IMR-90 (cell line): Measurements from ENCODE around the gene RAPGEF2. TPM values are rescaled to one million over a fixed set of nuclear protein-coding genes. Genes with fewer than 3 reads are reported as not detected.
A peak's percentile ranks its signal among the peaks of the same experiment; 100 is the strongest.
"Not testable (repeated sequence)": the region's sequence is repeated elsewhere in the genome, so short reads cannot be mapped to it uniquely, and the experiment has no call there.

Source experiments
- ATAC-seq: fragments of 200-7000 bp; cut with Tn5 transposase; 2 replicates; pipeline ENCODE4 v1.9.1; 2020; ENCODE audit warnings: low read depth, mild to moderate bottlenecking, moderate library complexity
- BruUV-seq: library from RNA; stranded (reverse); fragments of 400-500 nt; replicated peaks from 2 replicates; lab custom pipeline; 2021; lab: Mats Ljungman, UMichigan
- CTCF ChIA-PET: fragments of 300-600 bp; formaldehyde crosslinking; extraction: SDS; loops from one replicate; lab custom pipeline; 2021; ENCODE audit warnings: antibody characterized with exemption; lab: Yijun Ruan, JAX
- POLR2A ChIA-PET: fragments of 300-600 bp; sonication (Branson Sonifier 250); formaldehyde crosslinking; loops from one replicate; lab custom pipeline; 2022; ENCODE audit warnings: antibody characterized with exemption; ENCODE audit not compliant: unreplicated experiment; lab: Charles Lee
- DNase-seq: peaks from one replicate; pipeline ENCODE4 v3.0.0; 2013
- H2AFZ ChIP-seq: replicated peaks from 2 replicates; pipeline ENCODE3; 2013; ENCODE audit warnings: low read length, mild to moderate bottlenecking; ENCODE audit not compliant: poor library complexity
- H2AK5ac ChIP-seq: 2 replicates; pipeline ENCODE4 v1.6.1; 2013; ENCODE audit warnings: low read depth, low read length, inconsistent platforms
- H2AK9ac ChIP-seq: replicated peaks from 2 replicates; pipeline ENCODE3; 2013; ENCODE audit warnings: mild to moderate bottlenecking, low read depth, low read length, moderate library complexity; ENCODE audit not compliant: poor library complexity
- H2BK120ac ChIP-seq: 2 replicates; pipeline ENCODE4 v1.6.1; 2013; ENCODE audit warnings: low read depth, low read length, inconsistent platforms
- H2BK15ac ChIP-seq: 3 replicates; pipeline ENCODE4 v1.6.1; 2013; ENCODE audit warnings: low read depth, low read length, inconsistent platforms
- H2BK20ac ChIP-seq: 2 replicates; pipeline ENCODE4 v1.6.1; 2013; ENCODE audit warnings: low read depth, mild to moderate bottlenecking, inconsistent platforms, low read length, moderate library complexity
- H2BK5ac ChIP-seq: 2 replicates; pipeline ENCODE4 v1.6.1; 2013; ENCODE audit warnings: mild to moderate bottlenecking, low read depth, low read length, inconsistent platforms; ENCODE audit not compliant: poor library complexity, severe bottlenecking
- H3K14ac ChIP-seq: replicated peaks from 2 replicates; pipeline ENCODE4 v1.6.1; 2013; ENCODE audit warnings: low read depth, low read length, inconsistent platforms
- H3K18ac ChIP-seq: 2 replicates; pipeline ENCODE4 v1.6.1; 2013; ENCODE audit warnings: low read depth, low read length, control low read depth
- H3K23ac ChIP-seq: 2 replicates; pipeline ENCODE4 v1.6.1; 2013; ENCODE audit warnings: low read depth, low read length, inconsistent platforms
- H3K27ac ChIP-seq: 2 replicates; pipeline ENCODE4 v1.5.1; 2013; ENCODE audit warnings: mild to moderate bottlenecking, control low read depth, low read length; ENCODE audit not compliant: insufficient read depth
- H3K27me3 ChIP-seq: 2 replicates; pipeline ENCODE4 v1.6.1; 2013; ENCODE audit warnings: low read length; ENCODE audit not compliant: control insufficient read depth, insufficient read depth
- H3K36me3 ChIP-seq: 2 replicates; pipeline ENCODE4 v1.6.1; 2013; ENCODE audit warnings: low read length, mixed read lengths; ENCODE audit not compliant: control insufficient read depth, insufficient read depth
- H3K4ac ChIP-seq: 2 replicates; pipeline ENCODE4 v1.6.1; 2013; ENCODE audit warnings: low read depth, low read length, inconsistent platforms
- H3K4me1 ChIP-seq: 2 replicates; pipeline ENCODE4 v1.6.1; 2013; ENCODE audit warnings: low read length, mixed read lengths; ENCODE audit not compliant: control insufficient read depth, insufficient read depth
- H3K4me2 ChIP-seq: 2 replicates; pipeline ENCODE4 v1.6.1; 2013; ENCODE audit warnings: low read depth, mild to moderate bottlenecking, control low read depth, low read length, moderate library complexity
- H3K4me3 ChIP-seq: 2 replicates; pipeline ENCODE4 v1.5.1; 2013; ENCODE audit warnings: low read depth, mild to moderate bottlenecking, control low read depth, low read length, moderate library complexity; ENCODE audit not compliant: insufficient read depth
- H3K56ac ChIP-seq: 2 replicates; pipeline ENCODE4 v1.6.1; 2013; ENCODE audit warnings: low read length, inconsistent platforms; ENCODE audit not compliant: insufficient read depth; ENCODE audit errors: extremely low read depth
- H3K79me1 ChIP-seq, 2 experiments: 2 replicates each; pipeline ENCODE4 v1.6.1; 2013; ENCODE audit warnings: low read length in 2 of 2, inconsistent platforms in 1 of 2, low read depth in 1 of 2
- H3K9ac ChIP-seq: 2 replicates; pipeline ENCODE4 v1.6.1; 2013; ENCODE audit warnings: low read depth, low read length, control low read depth
- H3K9me1 ChIP-seq: 2 replicates; pipeline ENCODE4 v1.6.1; 2013; ENCODE audit warnings: low read length, inconsistent platforms; ENCODE audit not compliant: insufficient read depth
- H3K9me3 ChIP-seq: 2 replicates; pipeline ENCODE4 v1.6.1; 2013; ENCODE audit warnings: low read length; ENCODE audit not compliant: control insufficient read depth, insufficient read depth
- H4K20me1 ChIP-seq: 2 replicates; pipeline ENCODE4 v1.6.1; 2013; ENCODE audit warnings: low read length, inconsistent platforms; ENCODE audit not compliant: insufficient read depth
- H4K5ac ChIP-seq: 2 replicates; pipeline ENCODE4 v1.6.1; 2013; ENCODE audit warnings: mild to moderate bottlenecking, low read depth, low read length, control low read depth
- H4K8ac ChIP-seq, 2 experiments: 2 replicates each; pipeline ENCODE4 v1.6.1; 2013; ENCODE audit warnings: low read depth in 2 of 2, low read length in 2 of 2, control low read depth in 1 of 2, inconsistent platforms in 1 of 2
- H4K91ac ChIP-seq: 2 replicates; pipeline ENCODE4 v1.6.1; 2013; ENCODE audit warnings: low read depth, low read length, inconsistent platforms; ENCODE audit not compliant: insufficient read depth
- WGBS, 2 experiments: methylation state at CpG; one replicate each; pipeline versions ENCODE4 v1.1.5 to v1.1.7; 2013; ENCODE audit warnings: missing lambda C conversion rate in 2 of 2; ENCODE audit not compliant: insufficient read length in 1 of 2; ENCODE audit errors: extremely low coverage in 2 of 2; 5-methylcytosine and 5-hydroxymethylcytosine counted together
- dilution Hi-C: fragments of 300-500 bp; cut with HindIII; formaldehyde crosslinking; loops from one replicate; pipeline ENCODE4 v1.14.3; 2018; ENCODE audit warnings: low sequenced_read_pairs; ENCODE audit not compliant: unreplicated experiment
- in situ Hi-C: fragments of 300-500 bp; cut with MboI; formaldehyde crosslinking; loops from 3 replicates; pipeline ENCODE4 v1.14.3; 2019; ENCODE audit warnings: low sequenced_read_pairs, inconsistent platforms, mixed read lengths
- intact Hi-C: fragments of 100-400 bp; cut with micrococcal nuclease; formaldehyde crosslinking; loops from 2 replicates; pipeline ENCODE4 v1.10.0; 2022
- polyA plus RNA-seq, 3 experiments: library from polyadenylated mRNA; depleted of rRNA; stranded (reverse); fragments of >200 nt; gene quantifications; 2 replicates each; pipeline ENCODE4 v1.2.3, GENCODE V29; 2012; ENCODE audit warnings: low replicate concordance in 1 of 3
- total RNA-seq: library from RNA; depleted of rRNA; stranded (reverse); fragments of >200 nt; gene quantifications from 2 replicates; pipeline ENCODE4 v1.2.3, GENCODE V29; 2012

RAPGEF2 gene
- total and polyA plus RNA-seq, 2 of the 4 experiments (the other 2 are of a cell fraction): 27.6 to 109 TPM

GRCh38 chr4:159251580-159251979 is 148.7 kb downstream of the RAPGEF2 start:
- H2BK15ac ChIP-seq, DNase-seq, H3K4me3 ChIP-seq, H3K27me3 ChIP-seq, H3K27ac ChIP-seq, dilution Hi-C loops, ATAC-seq, H3K4me1 ChIP-seq, H3K56ac ChIP-seq, H3K9me1 ChIP-seq, intact Hi-C loops, H3K23ac ChIP-seq, H2AK9ac ChIP-seq, H2AFZ ChIP-seq, in situ Hi-C loops, H3K4me2 ChIP-seq, BruUV-seq, H2BK5ac ChIP-seq, H4K20me1 ChIP-seq, POLR2A ChIA-PET, H3K18ac ChIP-seq, H3K9me3 ChIP-seq, CTCF ChIA-PET, H3K9ac ChIP-seq: not testable (repeated sequence)
- H4K5ac ChIP-seq: peak overlapping the region; percentile 42; the same call in 1 of the 2 replicates
- 0 out of 2 replicates have a peak overlapping the region, but pooled peaks have one; percentile 15 for H2AK5ac ChIP-seq
- H2BK120ac ChIP-seq: peak overlapping the region; percentile 45; the same call in 1 of the 2 replicates
- H3K36me3 ChIP-seq: peaks cover 10% of the 10 kb centered on the region
- H3K4ac ChIP-seq: peak overlapping the region; percentile 51; the same call in 1 of the 2 replicates
- 100% methylated on average over 2 of the region's 14 CpGs; no CpG with 5 or more reads in 1 of the 2 experiments for WGBS, 2 experiments
- H3K14ac ChIP-seq: 0 out of 2 replicates have a peak overlapping the region, but pooled peaks have one; percentile 48
- H4K91ac ChIP-seq: peak overlapping the region; percentile 15; the same call in 1 of the 2 replicates
- peaks cover 23 to 42% of the 10 kb centered on the region in 2 experiments for H3K79me1 ChIP-seq
- H4K8ac ChIP-seq: peak overlapping the region in 1 of 2 experiments; percentile 34; a peak in 1 of 4 replicates
- peak overlapping the region; percentile 47; the same call in 1 of the 2 replicates for H2BK20ac ChIP-seq
